HEK293T (cell line): ENCODE data around the gene ATG13.

Experiments used
- ARNT ChIP-seq: fragments of 450-650 bp; IDR thresholded peaks from 2 replicates; pipeline ENCODE4 v1.6.1; 2017; ENCODE audit warnings: mild to moderate bottlenecking
- BHLHE40 ChIP-seq: fragments of 450-650 bp; IDR thresholded peaks from 2 replicates; pipeline ENCODE4 v1.6.1; 2016; ENCODE audit warnings: mild to moderate bottlenecking, moderate library complexity, borderline replicate concordance
- CTBP1 ChIP-seq: fragments of 450-650 bp; IDR thresholded peaks from 2 replicates; pipeline ENCODE4 v1.6.1; 2016; ENCODE audit warnings: borderline replicate concordance
- ELF4 ChIP-seq: fragments of 450-650 bp; IDR thresholded peaks from 2 replicates; pipeline ENCODE4 v1.6.1; 2017; ENCODE audit warnings: antibody characterized with exemption
- FOXA1 ChIP-seq: fragments of 450-650 bp; IDR thresholded peaks from 2 replicates; pipeline ENCODE4 v1.6.1; 2016; ENCODE audit warnings: mild to moderate bottlenecking
- FOXK2 ChIP-seq: fragments of 450-650 bp; IDR thresholded peaks from 2 replicates; pipeline ENCODE4 v1.6.1; 2016; ENCODE audit warnings: mild to moderate bottlenecking
- FOXM1 ChIP-seq: fragments of 450-650 bp; IDR thresholded peaks from 2 replicates; pipeline ENCODE4 v1.6.1; 2017; ENCODE audit warnings: mild to moderate bottlenecking, borderline replicate concordance
- HDGF ChIP-seq: fragments of 450-650 bp; IDR thresholded peaks from 2 replicates; pipeline ENCODE4 v1.6.1; 2017; ENCODE audit warnings: antibody characterized with exemption, borderline replicate concordance
- L3MBTL2 ChIP-seq: fragments of 450-650 bp; conservative IDR thresholded peaks from 2 replicates; pipeline ENCODE4 v1.6.1; 2016; ENCODE audit warnings: mild to moderate bottlenecking
- LEF1 ChIP-seq: fragments of 450-650 bp; IDR thresholded peaks from 2 replicates; pipeline ENCODE4 v1.6.1; 2017; ENCODE audit warnings: mild to moderate bottlenecking, borderline replicate concordance
- SP1 ChIP-seq: fragments of 450-650 bp; IDR thresholded peaks from 2 replicates; pipeline ENCODE4 v1.6.1; 2017
- ZNF384 ChIP-seq: fragments of 450-650 bp; IDR thresholded peaks from 2 replicates; pipeline ENCODE4 v1.6.1; 2016
- TF ChIP-seq, protein P1 (sequence below): fragments of 450-650 bp; IDR thresholded peaks from 2 replicates; pipeline ENCODE4 v1.6.1; 2016

DNA sequence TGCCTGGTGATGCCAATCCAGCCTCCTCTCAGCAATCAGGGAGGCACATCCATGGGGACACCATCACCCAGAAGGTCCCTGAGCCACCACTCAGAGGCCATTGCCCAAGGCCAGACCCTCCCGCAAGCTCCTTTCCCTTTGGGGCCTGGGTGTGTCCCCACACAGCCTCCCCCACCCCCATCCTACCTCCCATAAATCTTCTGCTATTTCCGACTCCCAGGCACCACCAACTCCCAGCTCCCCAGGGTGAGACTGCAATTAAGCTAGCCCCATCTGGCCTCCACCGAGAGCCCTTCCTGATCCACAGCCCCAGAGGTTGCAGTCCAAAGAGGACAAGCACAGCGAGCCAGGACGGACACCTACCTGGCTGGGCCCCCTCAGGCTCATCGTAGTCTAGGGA lies 76.7 kb downstream of the ATG13 start:
- no peak for TF ChIP-seq SP1
- TF ChIP-seq FOXM1 = no peak
- no peak for TF ChIP-seq LEF1
- TF ChIP-seq FOXK2 = no peak
- TF ChIP-seq CTBP1 = no peak
- no peak for TF ChIP-seq HDGF
- TF ChIP-seq BHLHE40 = no peak
- TF ChIP-seq ARNT = no peak
- no peak for TF ChIP-seq ELF4
- TF ChIP-seq ZNF384 = no peak
- TF ChIP-seq L3MBTL2 = no peak
- TF ChIP-seq, protein P1, sequence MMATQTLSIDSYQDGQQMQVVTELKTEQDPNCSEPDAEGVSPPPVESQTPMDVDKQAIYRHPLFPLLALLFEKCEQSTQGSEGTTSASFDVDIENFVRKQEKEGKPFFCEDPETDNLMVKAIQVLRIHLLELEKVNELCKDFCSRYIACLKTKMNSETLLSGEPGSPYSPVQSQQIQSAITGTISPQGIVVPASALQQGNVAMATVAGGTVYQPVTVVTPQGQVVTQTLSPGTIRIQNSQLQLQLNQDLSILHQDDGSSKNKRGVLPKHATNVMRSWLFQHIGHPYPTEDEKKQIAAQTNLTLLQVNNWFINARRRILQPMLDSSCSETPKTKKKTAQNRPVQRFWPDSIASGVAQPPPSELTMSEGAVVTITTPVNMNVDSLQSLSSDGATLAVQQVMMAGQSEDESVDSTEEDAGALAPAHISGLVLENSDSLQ = no peak
- no peak for TF ChIP-seq FOXA1
